K562 (cell line): ENCODE data around the gene MFAP3. TPM values are rescaled to one million over a fixed set of nuclear protein-coding genes. Genes with fewer than 3 reads are reported as not detected.
A peak's percentile ranks its signal among the peaks of the same experiment; 100 is the strongest.

Experiments
- CTCF ChIP-seq, 3 experiments: IDR thresholded peaks in 2 of 3; conservative IDR thresholded peaks in 1 of 3; 2 replicates each; pipeline ENCODE4 v1.5.1; 2011 to 2012; ENCODE audit warnings: low read length in 3 of 3, mild to moderate bottlenecking in 3 of 3, control low read depth in 2 of 3, improper control_type of control experiment in 1 of 3, inconsistent platforms in 1 of 3, low read depth in 1 of 3, mixed read lengths in 1 of 3, moderate library complexity in 1 of 3; ENCODE audit not compliant: insufficient read depth in 2 of 3
- E2F8 ChIP-seq: fragments of 450-650 bp; IDR thresholded peaks from 2 replicates; pipeline ENCODE4 v1.7.1; 2018; ENCODE audit warnings: mild to moderate bottlenecking, low read depth; ENCODE audit not compliant: partially characterized antibody
- FOXP4 ChIP-seq: sonication (generic); formaldehyde crosslinking; IDR thresholded peaks from 2 replicates; pipeline ENCODE4 v1.8.0; 2022; ENCODE audit warnings: mild to moderate bottlenecking, missing genetic modification reagents, borderline replicate concordance
- MEF2A ChIP-seq: IDR thresholded peaks from 2 replicates; pipeline ENCODE4 v1.6.1; 2011; ENCODE audit warnings: low read depth, mild to moderate bottlenecking, low read length, moderate library complexity; ENCODE audit not compliant: control insufficient read depth
- MYNN ChIP-seq, 2 experiments: sonication (generic); formaldehyde crosslinking in 1 of 2; IDR thresholded peaks; 2 replicates each; pipeline versions ENCODE4 v1.5.0 to v1.6.1; 2016 to 2020; ENCODE audit warnings: antibody characterized with exemption in 1 of 2, missing genetic modification reagents in 1 of 2
- PCBP2 ChIP-seq: fragments of 200-400 bp; formaldehyde crosslinking; IDR thresholded peaks from 2 replicates; pipeline ENCODE4 v1.6.1; 2018; ENCODE audit warnings: low read length, low read depth, mild to moderate bottlenecking, moderate library complexity; ENCODE audit not compliant: poor library complexity, severe bottlenecking
- SAFB ChIP-seq: fragments of 200-400 bp; formaldehyde crosslinking; IDR thresholded peaks from 2 replicates; pipeline ENCODE4 v1.6.1; 2017; ENCODE audit warnings: low read depth, low read length, borderline replicate concordance
- SIN3A ChIP-seq, 2 experiments: fragments of 150-350 bp in 1 of 2; IDR thresholded peaks; 2 replicates each; pipeline ENCODE4 v1.6.1; 2011 to 2016; ENCODE audit warnings: borderline replicate concordance in 2 of 2, low read depth in 2 of 2, low read length in 2 of 2, mild to moderate bottlenecking in 2 of 2, moderate library complexity in 2 of 2; ENCODE audit not compliant: control insufficient read depth in 1 of 2
- TAF9B ChIP-seq: fragments of 450-650 bp; IDR thresholded peaks from 2 replicates; pipeline ENCODE4 v1.6.1; 2018; ENCODE audit warnings: mild to moderate bottlenecking; ENCODE audit not compliant: partially characterized antibody
- ZC3H4 ChIP-seq: sonication (generic); formaldehyde crosslinking; IDR thresholded peaks from 2 replicates; pipeline ENCODE4 v1.9.0; 2021; ENCODE audit warnings: missing genetic modification reagents, borderline replicate concordance
- ZNF639 ChIP-seq, 2 experiments: fragments of 200-800 bp in 1 of 2; sonication (Bioruptor generic) in 1 of 2; sonication (generic) in 1 of 2; formaldehyde crosslinking in 1 of 2; IDR thresholded peaks in 1 of 2; conservative IDR thresholded peaks in 1 of 2; 2 replicates each; pipeline versions ENCODE4 v1.5.0 to v1.6.1; 2016 to 2020; ENCODE audit warnings: missing compliant biosample characterization in 1 of 2, missing genetic modification characterization in 1 of 2, missing genetic modification reagents in 1 of 2
- polyA plus RNA-seq, 8 experiments: library from polyadenylated mRNA; depleted of rRNA in 4 of 8; stranded (reverse) in 5 of 8; unstranded in 3 of 8; fragments of >200 nt; fragmentation: Nextera tagmentation in 2 of 8; fragmentation: Illumina TruSeq in 1 of 8; extraction: Ambion mirVana in 2 of 8; extraction: Trizol in 1 of 8; gene quantifications; 2 replicates each; pipeline versions ENCODE4 v1.2.1 to v1.2.3, GENCODE V29; 2011 to 2014; ENCODE audit warnings: inconsistent platforms in 1 of 8, missing spikeins in 1 of 8
- total RNA-seq, 7 experiments: library from RNA; depleted of rRNA in 6 of 7; stranded (reverse); fragments of >200 nt in 6 of 7; fragmentation: Illumina TruSeq in 2 of 7; extraction: Trizol in 2 of 7; gene quantifications; 2 replicates each; pipeline versions ENCODE4 v1.2.1 to v1.2.3, GENCODE V29; 2011 to 2021; ENCODE audit warnings: low replicate concordance in 1 of 7

The MFAP3 gene
- total and polyA plus RNA-seq, 9 of the 15 experiments (the other 6 are each of a cell fraction or from before 2014, with no cell fraction given), result 9.5 to 39.1 (median 20.7) TPM

GRCh38 chr5:154038707-154039457 is at the start of gene MFAP3, which contains the start of gene FAM114A2 (continued):
- peak in 1 of 2 experiments; percentile 85; a peak in 2 of 4 replicates for TF ChIP-seq ZNF639 (CRISPR knock-in tag; conservative IDR thresholded peaks at IDR 0.05 in 1 of 2, IDR thresholded peaks at IDR 0.05 in 1 of 2)
- TF ChIP-seq ZC3H4 (CRISPR knock-in tag), result no peak
- 0 out of 2 replicates have a peak, but pooled peaks have one; percentile 44 for TF ChIP-seq MYNN (IDR thresholded peaks at IDR 0.05)
- TF ChIP-seq MYNN (CRISPR knock-in tag; IDR thresholded peaks at IDR 0.05), result no peak
- TF ChIP-seq SIN3A (IDR thresholded peaks at IDR 0.05; ENCODE audit: borderline replicate concordance in 2 of 2, control insufficient read depth in 1 of 2, low read depth in 2 of 2, low read length in 2 of 2), result peak in 1 of 2 experiments; percentile 54; a peak in 2 of 4 replicates
- no peak for TF ChIP-seq MEF2A
- peak; percentile 77; the same call in 1 of the 2 replicates for TF ChIP-seq FOXP4 (CRISPR knock-in tag)
- TF ChIP-seq TAF9B, result peak; percentile 83
- TF ChIP-seq E2F8, result peak; percentile 87
- no peak for TF ChIP-seq SAFB
- TF ChIP-seq PCBP2, result no peak
- TF ChIP-seq CTCF (IDR thresholded peaks at IDR 0.05 in 2 of 3, conservative IDR thresholded peaks at IDR 0.05 in 1 of 3; ENCODE audit: insufficient read depth in 2 of 3, low read depth in 1 of 3, low read length in 3 of 3), result no peak
